ENCODE data around the gene TREML1. TPM values are rescaled to one million over a fixed set of nuclear protein-coding genes. Genes with fewer than 3 reads are reported as not detected.

Gene TREML1
- total and polyA plus RNA-seq, 9 of the 15 experiments (the other 6 are each of a cell fraction or from before 2014, with no cell fraction given), result not detected

- Histone ChIP-seq H4K20me1 (replicated peaks; ENCODE audit: control insufficient read depth, insufficient read depth, low read length) (peaks cover 7% of the 10 kb centered on the region; the same call in 1 of the 2 replicates), H3K9me3 (replicated peaks; ENCODE audit: control insufficient read depth, insufficient read depth, low read depth, low read length) (no peaks in the 10 kb centered on the region), H3K4me2 (ENCODE audit: insufficient read depth, low read length) (no peak overlapping the region), H2AFZ (ENCODE audit: low read depth, low read length) (no peak overlapping the region), H3K9me1 (ENCODE audit: control insufficient read depth, insufficient read depth, low read length) (no peaks in the 10 kb centered on the region), H3K9ac (ENCODE audit: insufficient read depth in 1 of 2, low read depth in 2 of 2, low read length in 2 of 2) (no peak overlapping the region), H3K79me2 (ENCODE audit: control insufficient read depth, insufficient read depth, low read length) (no peaks in the 10 kb centered on the region), H3K27me3 (ENCODE audit: control insufficient read depth in 2 of 2, insufficient read depth in 2 of 2, low read length in 2 of 2) (peaks cover 13 to 55% of the 10 kb centered on the region in 2 experiments; a peak in 4 of 5 replicates), H3K4me3 (no peak overlapping the region), H3K36me3 (ENCODE audit: control insufficient read depth, insufficient read depth, low read length) (no peaks in the 10 kb centered on the region), H3K4me1 (replicated peaks in 1 of 2; ENCODE audit: control insufficient read depth in 2 of 2, insufficient read depth in 2 of 2, low read length in 2 of 2) (no peaks in the 10 kb centered on the region), H3K27ac (ENCODE audit: extremely low read depth, low read depth, low read length) (no peak overlapping the region)
- no peak for FAIRE-seq
- intact Hi-C loops (cut with micrococcal nuclease), result no loop called here
- BruUV-seq (replicated peaks), result no TSS peak
- TF ChIP-seq ZNF197 (CRISPR knock-in tag; IDR thresholded peaks at IDR 0.05; ENCODE audit: low read depth) (no peak), E2F5 (CRISPR knock-in tag; IDR thresholded peaks at IDR 0.05) (no peak), ZNF780A (CRISPR knock-in tag; IDR thresholded peaks at IDR 0.05) (no peak)
- CTCF ChIA-PET (ENCODE audit: low intra/inter-chr PET ratio), result no interaction called here
- DNase-seq (ENCODE audit: extremely low read depth in 1 of 4, low spot score in 3 of 4), result no peak
- in situ Hi-C loops (cut with MboI), result no loop called here
- no peak for ATAC-seq
- POLR2A ChIA-PET, result interaction anchor here (0.7 kb wide), 1 partner anchor 31 kb away, joined by 3 read pairs; no protein-coding TSS in a partner anchor
- 0% methylated on average over 13 of the region's 13 CpGs for WGBS (ENCODE audit: insufficient coverage, low coverage, missing lambda C conversion rate)
These were observed 7.9 kb upstream of the TREML1 start for GRCh38 chr6:41161851-41162552.

- no peak overlapping the region for H2AFZ ChIP-seq (ENCODE audit: low read depth, low read length)
- intact Hi-C loops (cut with micrococcal nuclease), result no loop called here
- DNase-seq (ENCODE audit: extremely low read depth in 1 of 4, low spot score in 3 of 4) (no peak), FAIRE-seq (no peak), ATAC-seq (no peak)
- no peaks in the 10 kb centered on the region for H3K4me1 ChIP-seq (replicated peaks in 1 of 2; ENCODE audit: control insufficient read depth in 2 of 2, insufficient read depth in 2 of 2, low read length in 2 of 2)
- ChIA-PET CTCF (ENCODE audit: low intra/inter-chr PET ratio) (no interaction called here), POLR2A (interaction anchor here (0.7 kb wide), 2 partner anchors 30 to 1221 kb away, joined by 3 read pairs; no protein-coding TSS in a partner anchor)
- no peak overlapping the region for H3K9ac ChIP-seq (ENCODE audit: insufficient read depth in 1 of 2, low read depth in 2 of 2, low read length in 2 of 2)
- H4K20me1 ChIP-seq (replicated peaks; ENCODE audit: control insufficient read depth, insufficient read depth, low read length), result peaks cover 7% of the 10 kb centered on the region; the same call in 1 of the 2 replicates
- no peaks in the 10 kb centered on the region for H3K36me3 ChIP-seq (ENCODE audit: control insufficient read depth, insufficient read depth, low read length)
- no peaks in the 10 kb centered on the region for H3K79me2 ChIP-seq (ENCODE audit: control insufficient read depth, insufficient read depth, low read length)
- H3K27me3 ChIP-seq (ENCODE audit: control insufficient read depth in 2 of 2, insufficient read depth in 2 of 2, low read length in 2 of 2), result peaks cover 17 to 59% of the 10 kb centered on the region in 2 experiments; a peak in 4 of 5 replicates
- H3K4me2 ChIP-seq (ENCODE audit: insufficient read depth, low read length), result no peak overlapping the region
- no peaks in the 10 kb centered on the region for H3K9me3 ChIP-seq (replicated peaks; ENCODE audit: control insufficient read depth, insufficient read depth, low read depth, low read length)
- in situ Hi-C loops (cut with MboI), result no loop called here
- no peaks in the 10 kb centered on the region for H3K9me1 ChIP-seq (ENCODE audit: control insufficient read depth, insufficient read depth, low read length)
- H3K4me3 ChIP-seq, result no peak overlapping the region
- BruUV-seq (replicated peaks), result no TSS peak
- WGBS (ENCODE audit: insufficient coverage, low coverage, missing lambda C conversion rate), result under 1% methylated on average over 10 of the region's 10 CpGs
- no peak overlapping the region for H3K27ac ChIP-seq (ENCODE audit: extremely low read depth, low read depth, low read length)
- TF ChIP-seq ZNF24 (IDR thresholded peaks at IDR 0.05), result no peak
- TF ChIP-seq MTF1 (CRISPR knock-in tag; IDR thresholded peaks at IDR 0.05; ENCODE audit: borderline replicate concordance), result no peak
- no peak for TF ChIP-seq POLR2G (IDR thresholded peaks at IDR 0.05; ENCODE audit: low read depth, low read length)
- no peak for TF ChIP-seq TGIF2 (CRISPR knock-in tag; IDR thresholded peaks at IDR 0.05)
- no peak for TF ChIP-seq KLF1 (tag; IDR thresholded peaks at IDR 0.05)
- TF ChIP-seq TARDBP (IDR thresholded peaks at IDR 0.05), result no peak
- no peak for TF ChIP-seq HSF4 (CRISPR knock-in tag; IDR thresholded peaks at IDR 0.05; ENCODE audit: borderline replicate concordance)
- no peak for TF ChIP-seq IRF9 (tag; IDR thresholded peaks at IDR 0.05)
- TF ChIP-seq ZNF3 (CRISPR knock-in tag; IDR thresholded peaks at IDR 0.05), result no peak
- no peak for TF ChIP-seq TOE1 (IDR thresholded peaks at IDR 0.05; ENCODE audit: borderline replicate concordance)
- no peak for TF ChIP-seq TOE1 (CRISPR knock-in tag; IDR thresholded peaks at IDR 0.05; ENCODE audit: borderline replicate concordance, low read depth)
- TF ChIP-seq MED1 (CRISPR knock-in tag; IDR thresholded peaks at IDR 0.05; ENCODE audit: borderline replicate concordance), result no peak
These were observed 7.2 kb upstream of the TREML1 start for GRCh38 chr6:41161380-41161779.

All from K562 (cell line).